Sigmoid colon (tissue), 3 donors: Measurements from ENCODE around the gene CCDC33.

Experiments
- POLR2A ChIP-seq, 2 donors: fragments of 450-650 bp; IDR thresholded peaks; one replicate each; pipeline ENCODE4 v1.6.1; 2016; ENCODE audit warnings: antibody characterized with exemption in 2 of 2, mild to moderate bottlenecking in 2 of 2, moderate library complexity in 2 of 2
- TF ChIP-seq, protein P1 (sequence below), 4 experiments: fragments of 450-650 bp in 3 of 4; fragments of 200-600 bp in 1 of 4; IDR thresholded peaks; one replicate each; pipeline ENCODE4 v1.5.1; 2016 to 2019; ENCODE audit warnings: antibody characterized with exemption in 4 of 4, mild to moderate bottlenecking in 3 of 4, moderate library complexity in 2 of 4

DNA sequence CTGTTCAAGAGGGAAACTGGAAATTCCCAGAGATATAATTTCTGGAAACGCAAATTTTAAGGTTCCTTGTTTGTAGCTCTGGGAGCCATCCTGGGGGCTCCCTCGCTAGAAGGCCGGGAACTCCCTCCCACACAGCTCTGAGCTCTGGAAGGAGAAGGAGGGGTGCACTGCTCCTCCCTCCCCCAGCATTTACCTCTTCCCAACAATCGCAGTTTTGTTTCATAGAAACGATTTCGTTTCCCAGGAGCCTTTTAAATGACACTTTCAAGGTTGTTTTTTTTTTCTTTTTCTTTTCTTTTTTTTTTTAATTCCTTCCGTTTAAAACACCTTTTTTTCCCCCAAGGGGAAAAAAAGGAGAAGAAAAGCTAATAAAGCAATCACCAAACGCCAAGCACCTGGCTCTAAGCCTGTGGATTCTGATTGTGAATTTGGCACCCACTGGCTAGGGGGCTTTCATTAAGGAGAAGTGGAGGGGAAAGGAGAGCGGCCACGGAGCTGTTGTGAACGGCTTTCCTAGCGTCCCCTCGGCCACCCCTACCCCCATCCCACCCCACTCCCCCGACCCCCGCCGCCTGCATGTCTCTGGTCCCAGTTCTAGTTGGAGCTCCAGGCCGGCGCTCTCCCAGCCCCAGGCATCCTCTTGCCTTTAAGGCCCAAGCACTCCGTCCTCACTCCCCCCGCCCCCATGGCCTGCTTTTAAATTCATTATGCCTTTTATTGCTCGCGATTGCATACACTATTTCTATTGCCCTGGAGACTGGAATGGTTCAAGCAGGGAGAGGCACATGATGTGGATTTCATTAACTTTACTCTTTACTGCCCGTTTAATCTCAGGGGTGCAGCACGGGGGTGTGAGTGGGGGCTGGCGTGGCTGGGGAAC, 13.6 kb upstream of the CCDC33 start:
- TF ChIP-seq, protein P1, sequence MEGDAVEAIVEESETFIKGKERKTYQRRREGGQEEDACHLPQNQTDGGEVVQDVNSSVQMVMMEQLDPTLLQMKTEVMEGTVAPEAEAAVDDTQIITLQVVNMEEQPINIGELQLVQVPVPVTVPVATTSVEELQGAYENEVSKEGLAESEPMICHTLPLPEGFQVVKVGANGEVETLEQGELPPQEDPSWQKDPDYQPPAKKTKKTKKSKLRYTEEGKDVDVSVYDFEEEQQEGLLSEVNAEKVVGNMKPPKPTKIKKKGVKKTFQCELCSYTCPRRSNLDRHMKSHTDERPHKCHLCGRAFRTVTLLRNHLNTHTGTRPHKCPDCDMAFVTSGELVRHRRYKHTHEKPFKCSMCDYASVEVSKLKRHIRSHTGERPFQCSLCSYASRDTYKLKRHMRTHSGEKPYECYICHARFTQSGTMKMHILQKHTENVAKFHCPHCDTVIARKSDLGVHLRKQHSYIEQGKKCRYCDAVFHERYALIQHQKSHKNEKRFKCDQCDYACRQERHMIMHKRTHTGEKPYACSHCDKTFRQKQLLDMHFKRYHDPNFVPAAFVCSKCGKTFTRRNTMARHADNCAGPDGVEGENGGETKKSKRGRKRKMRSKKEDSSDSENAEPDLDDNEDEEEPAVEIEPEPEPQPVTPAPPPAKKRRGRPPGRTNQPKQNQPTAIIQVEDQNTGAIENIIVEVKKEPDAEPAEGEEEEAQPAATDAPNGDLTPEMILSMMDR (IDR thresholded peaks at IDR 0.05) = no peak
- no peak for TF ChIP-seq POLR2A (IDR thresholded peaks at IDR 0.05)
